ENCODE measurements around the gene FKBP6. TPM values are rescaled to one million over a fixed set of nuclear protein-coding genes. Genes with fewer than 3 reads are reported as not detected.

The FKBP6 gene
- total RNA-seq, 1 donor from 2014 or later: not detected

- no peak for TF ChIP-seq POLR2AphosphoS5 (IDR thresholded peaks at IDR 0.05; ENCODE audit: insufficient read depth in 1 of 2, low read depth in 1 of 2)
- no peak for DNase-seq (ENCODE audit: extremely low spot score in 2 of 2)
- Histone ChIP-seq H3K4me3 (no peak overlapping the region), H3K27me3 (no peaks in the 10 kb centered on the region), H3K9me3 (no peaks in the 10 kb centered on the region), H3K27ac (no peak overlapping the region), H3K4me1 (peaks cover 14% of the 10 kb centered on the region), H3K36me3 (no peaks in the 10 kb centered on the region)
- intact Hi-C loops (cut with DNase I): no loop called here
These were observed 18.0 kb downstream of the FKBP6 start for GRCh38 chr7:73345951-73346350.

GRCh38 chr7:73349763-73350162, 21.8 kb downstream of the FKBP6 start:
- no peak for TF ChIP-seq POLR2AphosphoS5 (IDR thresholded peaks at IDR 0.05; ENCODE audit: insufficient read depth in 1 of 2, low read depth in 1 of 2)
- no peak for TF ChIP-seq CTCF (IDR thresholded peaks at IDR 0.05)
- no peak for TF ChIP-seq POLR2A (IDR thresholded peaks at IDR 0.05)
- no peak overlapping the region for H3K4me3 ChIP-seq
- no peak for DNase-seq (ENCODE audit: extremely low spot score in 2 of 2)
- H3K4me1 ChIP-seq: no peaks in the 10 kb centered on the region
- no peak overlapping the region for H3K27ac ChIP-seq
- no peaks in the 10 kb centered on the region for H3K9me3 ChIP-seq
- no peaks in the 10 kb centered on the region for H3K27me3 ChIP-seq
- intact Hi-C loops (cut with DNase I): loop anchor here (5.0 kb wide), 1 partner anchor 88 kb away; no protein-coding TSS in a partner anchor
- H3K36me3 ChIP-seq: no peaks in the 10 kb centered on the region

- Histone ChIP-seq H3K36me3 (no peaks in the 10 kb centered on the region), H3K4me3 (no peak overlapping the region), H3K27me3 (no peaks in the 10 kb centered on the region), H3K27ac (no peak overlapping the region), H3K4me1 (no peaks in the 10 kb centered on the region), H3K9me3 (no peaks in the 10 kb centered on the region)
- TF ChIP-seq CTCF (IDR thresholded peaks at IDR 0.05) (no peak), POLR2AphosphoS5 (IDR thresholded peaks at IDR 0.05; ENCODE audit: insufficient read depth in 1 of 2, low read depth in 1 of 2) (no peak), POLR2A (IDR thresholded peaks at IDR 0.05) (no peak)
- intact Hi-C loops (cut with DNase I): loop anchor here (5.0 kb wide), 1 partner anchor 87 kb away; no protein-coding TSS in a partner anchor
- no peak for DNase-seq (ENCODE audit: extremely low spot score in 2 of 2)
These were observed 22.5 kb downstream of the FKBP6 start for GRCh38 chr7:73350306-73351068.

GRCh38 chr7:73351447-73352167, 23.6 kb downstream of the FKBP6 start:
- Histone ChIP-seq H3K9me3 (no peaks in the 10 kb centered on the region), H3K36me3 (no peaks in the 10 kb centered on the region), H3K4me1 (no peaks in the 10 kb centered on the region), H3K27ac (no peak overlapping the region), H3K27me3 (no peaks in the 10 kb centered on the region), H3K4me3 (no peak overlapping the region)
- TF ChIP-seq POLR2AphosphoS5 (IDR thresholded peaks at IDR 0.05; ENCODE audit: insufficient read depth in 1 of 2, low read depth in 1 of 2): no peak
- no peak for TF ChIP-seq POLR2A (IDR thresholded peaks at IDR 0.05)
- intact Hi-C loops (cut with DNase I): loop anchor here (5.0 kb wide), 1 partner anchor 86 kb away; no protein-coding TSS in a partner anchor
- DNase-seq (ENCODE audit: extremely low spot score in 2 of 2): no peak

- no peak overlapping the region for H3K4me3 ChIP-seq
- no peaks in the 10 kb centered on the region for H3K9me3 ChIP-seq
- peaks cover 1% of the 10 kb centered on the region for H3K4me1 ChIP-seq
- H3K27ac ChIP-seq: no peak overlapping the region
- no peaks in the 10 kb centered on the region for H3K27me3 ChIP-seq
- H3K36me3 ChIP-seq: no peaks in the 10 kb centered on the region
- intact Hi-C loops (cut with DNase I): loop anchor here (5.0 kb wide), 1 partner anchor 85 kb away; no protein-coding TSS in a partner anchor
- DNase-seq (ENCODE audit: extremely low spot score in 2 of 2): no peak
- TF ChIP-seq POLR2AphosphoS5 (IDR thresholded peaks at IDR 0.05; ENCODE audit: insufficient read depth in 1 of 2, low read depth in 1 of 2) (no peak), POLR2A (IDR thresholded peaks at IDR 0.05) (no peak), CTCF (IDR thresholded peaks at IDR 0.05) (no peak)
These were observed 24.8 kb downstream of the FKBP6 start for GRCh38 chr7:73352784-73353183.
